Measurements from ENCODE around the gene PRKN. TPM values are rescaled to one million over a fixed set of nuclear protein-coding genes. Genes with fewer than 3 reads are reported as not detected.

PRKN gene
- total and polyA plus RNA-seq, 8 donors, result 0.82 to 7.2 (median 2.9) TPM

DNA sequence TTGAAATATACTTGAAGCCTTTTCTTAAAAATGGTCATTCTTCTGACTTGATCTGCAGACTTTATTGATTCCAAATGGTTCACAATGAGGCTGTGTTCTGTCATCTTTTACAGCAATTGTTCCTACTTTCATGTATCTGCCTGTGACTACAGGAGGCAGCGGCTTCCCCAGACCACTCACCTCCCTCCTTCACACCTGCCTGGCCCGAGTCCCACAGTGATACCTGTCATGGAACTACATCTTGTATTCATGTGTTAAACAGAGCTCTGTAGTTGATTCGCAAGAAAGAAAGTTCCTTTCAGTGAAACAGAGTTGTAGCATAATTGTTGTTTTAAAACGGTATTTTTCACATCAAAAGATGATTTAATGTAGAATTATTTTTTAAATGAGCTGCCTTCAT, 780.2 kb downstream of the PRKN start:
- DNase-seq (no peak), ATAC-seq (no peak), FAIRE-seq (no peak)
- no peaks in the 10 kb centered on the region for H3K36me3 ChIP-seq
- no peak overlapping the region for H3K27ac ChIP-seq
- H3K4me1 ChIP-seq, result no peaks in the 10 kb centered on the region
- H3K4me3 ChIP-seq, result no peak overlapping the region
- no peaks in the 10 kb centered on the region for H3K9me3 ChIP-seq
- intact Hi-C loops (cut with DNase I), result no loop called here
- no peaks in the 10 kb centered on the region for H3K27me3 ChIP-seq
- TF ChIP-seq, protein P1, sequence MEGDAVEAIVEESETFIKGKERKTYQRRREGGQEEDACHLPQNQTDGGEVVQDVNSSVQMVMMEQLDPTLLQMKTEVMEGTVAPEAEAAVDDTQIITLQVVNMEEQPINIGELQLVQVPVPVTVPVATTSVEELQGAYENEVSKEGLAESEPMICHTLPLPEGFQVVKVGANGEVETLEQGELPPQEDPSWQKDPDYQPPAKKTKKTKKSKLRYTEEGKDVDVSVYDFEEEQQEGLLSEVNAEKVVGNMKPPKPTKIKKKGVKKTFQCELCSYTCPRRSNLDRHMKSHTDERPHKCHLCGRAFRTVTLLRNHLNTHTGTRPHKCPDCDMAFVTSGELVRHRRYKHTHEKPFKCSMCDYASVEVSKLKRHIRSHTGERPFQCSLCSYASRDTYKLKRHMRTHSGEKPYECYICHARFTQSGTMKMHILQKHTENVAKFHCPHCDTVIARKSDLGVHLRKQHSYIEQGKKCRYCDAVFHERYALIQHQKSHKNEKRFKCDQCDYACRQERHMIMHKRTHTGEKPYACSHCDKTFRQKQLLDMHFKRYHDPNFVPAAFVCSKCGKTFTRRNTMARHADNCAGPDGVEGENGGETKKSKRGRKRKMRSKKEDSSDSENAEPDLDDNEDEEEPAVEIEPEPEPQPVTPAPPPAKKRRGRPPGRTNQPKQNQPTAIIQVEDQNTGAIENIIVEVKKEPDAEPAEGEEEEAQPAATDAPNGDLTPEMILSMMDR (IDR thresholded peaks at IDR 0.05), result no peak
- WGBS, 2 donors, result 87% methylated on average over 4 of the region's 4 CpGs

DNA sequence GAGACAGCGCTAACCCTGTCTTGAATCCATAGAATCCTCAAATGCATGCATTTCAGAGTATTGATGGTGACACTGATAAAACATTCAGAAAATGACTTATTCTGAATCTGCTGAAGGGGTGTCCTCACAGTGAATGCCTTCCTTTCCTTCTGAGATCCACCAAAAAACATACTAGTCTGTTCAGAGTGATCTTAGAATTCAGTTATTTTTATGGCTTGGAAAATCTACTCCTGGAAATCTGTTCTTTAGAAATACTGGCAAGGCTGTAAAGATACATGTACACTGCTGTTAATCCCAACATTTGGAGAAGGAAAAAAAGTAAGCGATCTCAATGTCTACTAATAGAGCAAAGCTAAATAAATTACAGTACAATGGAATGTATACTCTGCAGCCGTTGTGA, 781.1 kb downstream of the PRKN start:
- H3K4me3 ChIP-seq, result no peak overlapping the region
- no peaks in the 10 kb centered on the region for H3K36me3 ChIP-seq
- no peaks in the 10 kb centered on the region for H3K4me1 ChIP-seq
- no peak for ATAC-seq
- no peaks in the 10 kb centered on the region for H3K27me3 ChIP-seq
- TF ChIP-seq, protein P1 (IDR thresholded peaks at IDR 0.05), result no peak
- FAIRE-seq, result no peak
- H3K9me3 ChIP-seq, result no peaks in the 10 kb centered on the region
- no peak for DNase-seq
- 77 to 79% methylated on average over 3 of the region's 3 CpGs for WGBS, 2 donors
- intact Hi-C loops (cut with DNase I), result no loop called here
- no peak overlapping the region for H3K27ac ChIP-seq

DNA sequence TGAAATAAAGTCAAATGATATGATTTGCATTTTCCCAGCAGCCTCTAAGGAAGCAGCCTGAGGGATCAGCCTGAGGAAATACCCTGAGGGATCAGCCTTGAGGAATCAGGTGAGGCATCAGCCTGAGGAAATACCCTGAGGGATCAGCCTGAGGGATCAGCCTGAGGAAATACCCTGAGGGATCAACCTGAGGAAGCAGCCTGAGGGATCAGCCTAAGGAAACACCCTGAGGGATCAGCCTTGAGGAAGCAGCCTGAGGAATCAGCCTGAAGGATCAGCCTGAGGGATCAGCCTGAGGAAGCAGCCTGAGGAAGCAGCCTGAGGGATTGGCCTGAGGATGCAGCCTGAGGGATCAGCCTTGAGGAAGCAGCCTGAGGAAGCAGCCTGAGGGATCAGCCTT, 784.0 kb downstream of the PRKN start:
- no peaks in the 10 kb centered on the region for H3K4me1 ChIP-seq
- no peaks in the 10 kb centered on the region for H3K9me3 ChIP-seq
- intact Hi-C loops (cut with DNase I), result no loop called here
- ATAC-seq (no peak), DNase-seq (no peak), FAIRE-seq (no peak)
- no peaks in the 10 kb centered on the region for H3K27me3 ChIP-seq
- no peaks in the 10 kb centered on the region for H3K36me3 ChIP-seq
- no peak overlapping the region for H3K4me3 ChIP-seq
- H3K27ac ChIP-seq, result no peak overlapping the region
- TF ChIP-seq, protein P1 (IDR thresholded peaks at IDR 0.05), result no peak

DNA sequence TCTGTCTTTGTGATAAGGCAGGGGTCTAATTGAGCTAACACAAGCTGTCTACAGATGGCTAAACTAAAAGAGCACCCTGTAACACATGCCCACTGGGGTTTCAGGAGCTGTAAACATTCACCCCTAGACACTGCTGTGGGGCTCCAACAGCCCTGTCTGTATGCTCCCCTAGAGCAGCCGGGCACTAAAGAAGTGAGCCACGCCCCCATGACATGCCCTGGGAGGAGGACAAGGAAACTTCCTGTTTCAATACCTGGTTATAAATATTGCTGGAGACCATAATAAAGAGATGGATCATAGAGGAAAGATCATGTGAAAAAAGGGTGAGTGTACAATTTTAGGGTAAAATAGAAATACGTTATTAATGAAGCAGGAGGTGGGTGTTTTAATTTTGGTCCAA, 786.0 kb downstream of the PRKN start:
- Histone ChIP-seq H3K4me1 (no peaks in the 10 kb centered on the region), H3K4me3 (no peak overlapping the region), H3K27me3 (no peaks in the 10 kb centered on the region), H3K36me3 (no peaks in the 10 kb centered on the region), H3K9me3 (no peaks in the 10 kb centered on the region), H3K27ac (no peak overlapping the region)
- ATAC-seq (no peak), DNase-seq (no peak), FAIRE-seq (no peak)
- intact Hi-C loops (cut with DNase I), result no loop called here
- TF ChIP-seq, protein P1 (IDR thresholded peaks at IDR 0.05), result no peak
- WGBS, 2 donors, result 95 to 97% methylated on average over 3 of the region's 3 CpGs

DNA sequence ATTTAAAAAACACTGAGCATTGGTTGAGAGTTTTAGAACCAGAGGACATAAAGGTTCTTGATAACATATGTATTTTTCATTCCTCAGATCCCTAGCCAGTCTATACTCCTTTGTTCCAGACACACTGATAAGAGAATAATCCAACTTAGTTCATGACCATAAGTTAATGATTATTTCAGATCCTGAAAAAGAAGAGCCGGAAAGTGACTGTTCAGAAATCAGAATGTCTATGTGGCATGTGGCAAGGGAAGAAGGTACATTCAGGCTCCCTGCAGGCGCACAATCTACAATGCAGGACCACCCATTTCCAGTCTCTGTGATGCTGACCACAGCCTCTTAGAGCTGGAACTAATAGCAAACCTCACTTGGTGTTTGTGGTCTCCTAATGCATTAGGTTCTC, 787.0 kb downstream of the PRKN start:
- Histone ChIP-seq H3K4me3 (no peak overlapping the region), H3K36me3 (no peaks in the 10 kb centered on the region), H3K27ac (no peak overlapping the region), H3K4me1 (no peaks in the 10 kb centered on the region), H3K27me3 (no peaks in the 10 kb centered on the region), H3K9me3 (no peaks in the 10 kb centered on the region)
- intact Hi-C loops (cut with DNase I), result no loop called here
- no peak for DNase-seq
- TF ChIP-seq, protein P1 (IDR thresholded peaks at IDR 0.05), result no peak
- ATAC-seq, result peak in 1 of 4 donors; percentile 44
- WGBS, 2 donors, result 70 to 77% methylated on average over 2 of the region's 2 CpGs
- FAIRE-seq, result no peak

All from pancreas (tissue), 10 donors.